ENCODE data around the gene PCDHGB4.
"Not testable (repeated sequence)": the region's sequence is repeated elsewhere in the genome, so short reads cannot be mapped to it uniquely, and the experiment has no call there.

PCDHGB4 gene

GRCh38 chr5:141373673-141374317 is 13.7 kb upstream of the PCDHGB4 start, which contains the start of gene PCDHGA6:
TSS of gene PCDHGA6 (plus strand) at chr5:141373891. CDS start at chr5:141374084, 193 bp downstream.
- H3K4me3 ChIP-seq (ENCODE audit: low read depth, low read length), result no peak within 1 kb of the TSS
- TF ChIP-seq CTCF (IDR thresholded peaks at IDR 0.05; ENCODE audit: low read depth, low read length), result peak; percentile 37; the same call in 1 of the 2 replicates

GRCh38 chr5:141374627-141375026 is 12.9 kb upstream of the PCDHGB4 start:
- no peak for TF ChIP-seq CTCF (IDR thresholded peaks at IDR 0.05; ENCODE audit: low read depth, low read length)
- H3K4me3 ChIP-seq (ENCODE audit: low read depth, low read length), result no peak overlapping the region

- not testable (repeated sequence) for H3K4me3 ChIP-seq (ENCODE audit: low read depth, low read length)
Observed at GRCh38 chr5:141375444-141376155, 11.9 kb upstream of the PCDHGB4 start.

- TF ChIP-seq CTCF (IDR thresholded peaks at IDR 0.05; ENCODE audit: low read depth, low read length), result peak; percentile 28; the same call in 1 of the 2 replicates
- peak within 1 kb of the TSS; percentile 53 for H3K4me3 ChIP-seq (ENCODE audit: low read depth, low read length)
Observed at GRCh38 chr5:141382469-141383294, 4.8 kb upstream of the PCDHGB4 start, which contains the start of gene PCDHGA7. TSS of gene PCDHGA7 (plus strand) at chr5:141382742. CDS start at chr5:141382900, 158 bp downstream.

- no peak overlapping the region for H3K4me3 ChIP-seq (ENCODE audit: low read depth, low read length)
- TF ChIP-seq CTCF (IDR thresholded peaks at IDR 0.05; ENCODE audit: low read depth, low read length), result no peak
Observed at GRCh38 chr5:141383345-141383744, 4.2 kb upstream of the PCDHGB4 start.

- H3K4me3 ChIP-seq (ENCODE audit: low read depth, low read length), result no peak overlapping the region
- TF ChIP-seq CTCF (IDR thresholded peaks at IDR 0.05; ENCODE audit: low read depth, low read length), result no peak
Observed at GRCh38 chr5:141384471-141385267, 2.8 kb upstream of the PCDHGB4 start.

GRCh38 chr5:141388661-141389060 is 1.2 kb downstream of the PCDHGB4 start:
- TF ChIP-seq CTCF (IDR thresholded peaks at IDR 0.05; ENCODE audit: low read depth, low read length), result no peak
- H3K4me3 ChIP-seq (ENCODE audit: low read depth, low read length), result no peak overlapping the region

All from WI38 (cell line).